ENCODE results near the gene CLASP1.

The CLASP1 gene

DNA sequence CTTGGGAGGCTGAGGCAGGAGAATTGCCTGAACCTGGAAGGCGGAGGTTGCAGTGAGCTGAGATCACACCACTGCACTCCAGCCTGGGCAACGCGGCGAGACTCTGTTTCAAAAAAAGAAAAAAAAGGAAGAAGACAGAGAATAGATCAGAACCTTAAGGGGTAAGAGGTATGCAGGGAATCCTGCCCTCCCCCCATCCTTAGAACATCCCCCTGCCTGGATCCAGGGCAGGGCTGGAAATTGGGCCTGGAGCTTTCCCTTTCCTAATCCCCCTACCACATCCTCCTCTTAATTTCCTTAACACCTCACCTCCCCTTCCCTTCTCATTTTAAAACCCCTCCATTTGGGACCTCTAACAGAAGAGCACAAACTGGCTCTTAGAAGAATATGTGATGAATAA lies 62.1 kb downstream of the CLASP1 start:
- CTCF ChIA-PET, result interaction anchor here (1.2 kb wide), 1 partner anchor 8 kb away, joined by 8 read pairs; no protein-coding TSS in a partner anchor
- POLR2A ChIA-PET, result no interaction called here
- H3K4me3 ChIP-seq (ENCODE audit: low read depth, low read length), result no peak overlapping the region
- TF ChIP-seq, protein P1, sequence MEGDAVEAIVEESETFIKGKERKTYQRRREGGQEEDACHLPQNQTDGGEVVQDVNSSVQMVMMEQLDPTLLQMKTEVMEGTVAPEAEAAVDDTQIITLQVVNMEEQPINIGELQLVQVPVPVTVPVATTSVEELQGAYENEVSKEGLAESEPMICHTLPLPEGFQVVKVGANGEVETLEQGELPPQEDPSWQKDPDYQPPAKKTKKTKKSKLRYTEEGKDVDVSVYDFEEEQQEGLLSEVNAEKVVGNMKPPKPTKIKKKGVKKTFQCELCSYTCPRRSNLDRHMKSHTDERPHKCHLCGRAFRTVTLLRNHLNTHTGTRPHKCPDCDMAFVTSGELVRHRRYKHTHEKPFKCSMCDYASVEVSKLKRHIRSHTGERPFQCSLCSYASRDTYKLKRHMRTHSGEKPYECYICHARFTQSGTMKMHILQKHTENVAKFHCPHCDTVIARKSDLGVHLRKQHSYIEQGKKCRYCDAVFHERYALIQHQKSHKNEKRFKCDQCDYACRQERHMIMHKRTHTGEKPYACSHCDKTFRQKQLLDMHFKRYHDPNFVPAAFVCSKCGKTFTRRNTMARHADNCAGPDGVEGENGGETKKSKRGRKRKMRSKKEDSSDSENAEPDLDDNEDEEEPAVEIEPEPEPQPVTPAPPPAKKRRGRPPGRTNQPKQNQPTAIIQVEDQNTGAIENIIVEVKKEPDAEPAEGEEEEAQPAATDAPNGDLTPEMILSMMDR (IDR thresholded peaks at IDR 0.05; ENCODE audit: insufficient read depth, low read length, missing control alignments), result no peak
- no peak for DNase-seq (ENCODE audit: low read depth, low spot score)

DNA sequence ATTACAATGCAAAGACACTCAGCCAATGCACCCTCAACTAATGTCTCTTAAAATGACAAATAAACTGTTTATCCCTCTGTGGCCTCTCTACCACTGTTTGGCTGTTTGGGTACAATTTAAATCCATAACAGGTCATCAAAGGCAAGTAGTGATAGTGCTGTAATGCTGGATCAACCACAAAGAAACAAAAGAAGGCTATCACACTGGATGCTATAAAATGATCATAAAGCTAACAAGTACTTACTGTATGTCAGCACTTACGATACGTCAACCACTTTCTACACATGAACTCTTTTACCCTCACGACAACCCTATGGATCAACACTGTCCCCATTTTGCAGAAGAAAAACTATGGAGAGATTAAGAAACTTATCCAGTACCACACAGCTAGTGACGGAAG lies 64.5 kb downstream of the CLASP1 start:
- H3K4me3 ChIP-seq (ENCODE audit: low read depth, low read length), result no peak overlapping the region
- CTCF ChIA-PET, result interaction anchor here (1.0 to 2.3 kb wide), 2 partner anchors 8 to 11 kb away, joined by 3 to 17 read pairs; no protein-coding TSS in a partner anchor
- POLR2A ChIA-PET, result no interaction called here
- no peak for DNase-seq (ENCODE audit: low read depth, low spot score)
- TF ChIP-seq, protein P1 (IDR thresholded peaks at IDR 0.05; ENCODE audit: insufficient read depth, low read length, missing control alignments), result no peak

DNA sequence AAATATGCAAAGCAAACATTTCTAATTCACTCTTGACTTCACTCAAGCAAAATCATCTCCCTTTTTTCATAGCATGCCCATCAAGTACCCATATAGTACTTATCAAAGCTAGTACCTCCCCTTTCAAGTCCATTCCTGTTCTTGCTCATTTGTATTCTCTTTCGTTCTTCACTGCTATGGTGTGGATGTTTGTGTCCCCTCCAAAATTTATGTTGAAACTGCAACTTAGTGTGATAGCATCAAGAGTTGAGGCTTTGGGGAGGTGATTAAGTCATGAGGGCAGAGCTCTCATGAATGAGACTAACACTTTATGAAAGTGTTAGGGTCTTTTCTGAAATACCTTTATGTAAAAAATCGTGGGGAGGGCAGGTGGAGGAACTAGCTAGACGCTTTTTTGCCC lies 65.7 kb downstream of the CLASP1 start:
- DNase-seq (ENCODE audit: low read depth, low spot score), result no peak
- ChIA-PET POLR2A (no interaction called here), CTCF (interaction anchor here (0.7 kb wide), 1 partner anchor 13 kb away, joined by 4 read pairs; no protein-coding TSS in a partner anchor)
- no peak overlapping the region for H3K4me3 ChIP-seq (ENCODE audit: low read depth, low read length)
- TF ChIP-seq, protein P1 (IDR thresholded peaks at IDR 0.05; ENCODE audit: insufficient read depth, low read length, missing control alignments), result no peak

DNA sequence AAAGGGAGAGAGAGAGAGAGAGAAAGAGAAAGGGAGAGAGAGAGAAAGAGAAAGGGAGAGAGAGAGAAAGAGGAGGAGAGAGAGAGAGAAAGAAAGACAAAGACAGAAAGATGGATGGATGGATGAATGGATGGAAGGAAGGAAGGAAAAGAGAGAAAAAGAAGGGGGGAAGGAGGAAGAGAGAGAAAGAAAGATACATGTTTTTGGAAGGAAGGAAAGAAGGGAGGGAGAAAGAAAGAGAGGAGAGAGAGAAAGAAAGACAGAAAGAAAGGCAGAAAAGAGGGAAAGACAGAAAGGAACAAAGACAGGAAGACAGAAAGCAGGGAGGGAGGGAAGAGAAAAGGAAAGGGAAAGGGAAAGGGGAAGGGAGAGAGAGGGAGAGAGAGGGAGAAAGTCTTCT lies 67.0 kb downstream of the CLASP1 start:
- H3K4me3 ChIP-seq (ENCODE audit: low read depth, low read length), result no peak overlapping the region
- CTCF ChIA-PET, result interaction anchor here (0.7 kb wide), 1 partner anchor 165 kb away, joined by 3 read pairs; no protein-coding TSS in a partner anchor
- DNase-seq (ENCODE audit: low read depth, low spot score), result no peak
- TF ChIP-seq, protein P1 (IDR thresholded peaks at IDR 0.05; ENCODE audit: insufficient read depth, low read length, missing control alignments), result no peak
- POLR2A ChIA-PET, result no interaction called here

DNA sequence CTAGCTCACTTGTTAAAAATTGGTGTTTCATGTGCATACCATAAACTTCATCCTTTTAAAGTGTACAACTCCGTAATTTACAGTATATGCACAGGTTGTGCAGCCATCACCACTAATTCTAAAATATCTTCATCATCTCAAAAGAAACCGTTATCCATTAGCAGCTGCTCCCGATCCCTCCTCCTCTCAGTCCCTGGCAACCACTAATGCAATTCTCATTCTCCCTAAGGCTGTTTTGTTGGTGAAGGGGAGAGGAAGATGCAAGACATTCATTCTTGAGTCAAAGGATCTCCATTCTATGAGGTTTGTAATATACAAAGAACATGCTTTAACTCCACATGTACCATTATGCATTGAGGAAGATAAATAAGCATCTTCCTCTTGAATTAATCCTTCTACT lies 70.0 kb downstream of the CLASP1 start:
- ChIA-PET CTCF (no interaction called here), POLR2A (no interaction called here)
- TF ChIP-seq, protein P1 (IDR thresholded peaks at IDR 0.05; ENCODE audit: insufficient read depth, low read length, missing control alignments), result no peak
- DNase-seq (ENCODE audit: low read depth, low spot score), result no peak
- H3K4me3 ChIP-seq (ENCODE audit: low read depth, low read length), result no peak overlapping the region

DNA sequence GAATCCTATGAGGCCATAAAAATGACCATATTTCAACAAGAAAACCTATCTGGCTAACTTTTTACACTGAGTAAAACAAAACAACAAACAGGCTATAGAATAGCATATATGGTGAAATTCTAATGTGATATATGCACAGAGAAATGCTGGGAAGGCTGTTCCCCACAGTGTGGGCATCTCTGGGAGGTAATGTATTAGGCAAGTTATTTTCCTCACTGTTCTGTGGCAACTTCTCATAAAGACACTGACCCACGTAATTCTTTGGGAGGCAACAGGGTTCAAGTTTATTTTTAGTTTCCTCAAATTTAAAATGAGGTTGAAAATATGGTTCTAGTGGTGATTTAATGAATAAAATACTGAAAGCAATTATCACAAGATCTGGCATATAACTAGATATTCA lies 71.9 kb downstream of the CLASP1 start:
- ChIA-PET POLR2A (no interaction called here), CTCF (interaction anchor here (1.3 kb wide), 1 partner anchor 41 kb away, joined by 3 read pairs; no protein-coding TSS in a partner anchor)
- TF ChIP-seq, protein P1 (IDR thresholded peaks at IDR 0.05; ENCODE audit: insufficient read depth, low read length, missing control alignments), result no peak
- H3K4me3 ChIP-seq (ENCODE audit: low read depth, low read length), result no peak overlapping the region
- no peak for DNase-seq (ENCODE audit: low read depth, low spot score)
